ENCODE data around the gene IKBKG. TPM values are rescaled to one million over a fixed set of nuclear protein-coding genes. Genes with fewer than 3 reads are reported as not detected.
"Not testable (repeated sequence)": the region's sequence is repeated elsewhere in the genome, so short reads cannot be mapped to it uniquely, and the experiment has no call there.

IKBKG gene
- total RNA-seq, 1 donor from 2014 or later: 10.3 TPM

DNA sequence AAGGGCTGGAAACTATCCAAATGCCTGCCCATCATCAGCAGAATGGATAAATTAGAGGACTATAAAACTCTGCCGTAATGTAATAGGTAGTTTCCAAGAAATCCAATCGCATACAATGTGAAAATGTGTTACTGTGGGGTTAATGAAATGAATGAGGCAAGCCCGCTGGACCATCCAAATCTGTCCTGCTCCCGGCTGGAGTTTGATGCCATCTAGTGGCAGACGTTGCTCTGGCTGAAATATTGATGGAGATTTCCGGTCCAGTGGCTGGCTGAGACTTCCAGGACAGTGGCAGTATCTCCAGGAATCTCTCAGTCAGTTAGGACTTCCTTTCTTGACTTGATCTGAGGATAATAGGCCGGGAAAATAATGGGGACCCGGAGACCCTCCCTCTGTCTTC lies 35.6 kb downstream of the IKBKG start:
- FAIRE-seq; H3K36me3 ChIP-seq (ENCODE audit: control insufficient read depth, insufficient read depth, low read length); H3K4me3 ChIP-seq (ENCODE audit: low read depth, low read length); DNase-seq (ENCODE audit: low read depth); H3K27me3 ChIP-seq (ENCODE audit: control insufficient read depth, insufficient read depth, low read length): not testable (repeated sequence)

DNA sequence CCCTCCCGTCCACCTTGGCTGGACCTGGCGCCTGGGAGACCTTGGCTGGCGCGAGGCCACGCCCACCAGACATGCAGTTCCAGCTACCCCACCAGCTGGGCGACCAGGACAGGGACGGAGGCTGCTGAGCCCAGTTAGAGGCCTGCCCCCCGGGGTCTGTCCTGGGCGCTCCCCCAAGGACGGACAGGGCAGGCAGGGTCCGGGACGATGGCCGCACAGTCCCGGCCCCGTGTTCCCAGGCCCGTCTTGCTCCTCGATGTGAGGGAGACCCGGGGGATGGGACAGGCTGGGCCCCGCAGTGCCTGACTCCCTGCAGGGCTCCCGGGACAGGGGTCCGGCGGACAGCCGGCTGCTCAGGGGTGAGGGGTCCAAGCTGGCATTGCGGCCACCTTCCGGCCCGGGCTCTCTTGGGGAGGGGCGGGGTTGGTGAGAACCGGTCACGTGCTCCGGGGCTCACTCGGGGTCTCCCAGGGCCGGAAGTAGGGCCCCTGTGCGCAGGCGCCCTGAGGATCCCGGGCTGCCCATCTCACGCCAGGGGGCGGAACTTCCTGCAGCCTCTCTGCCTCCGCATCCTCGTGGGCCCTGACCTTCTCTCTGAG lies 37.3 kb downstream of the IKBKG start, which contains the start of gene CTAG1A:
Gene CTAG1A (plus strand): TSS at position 549 of the 599 bp plus-strand sequence. CDS start 74 bp downstream, outside the sequence.
- DNase-seq (ENCODE audit: low read depth); H3K4me3 ChIP-seq (ENCODE audit: low read depth, low read length); FAIRE-seq; H3K27me3 ChIP-seq (ENCODE audit: control insufficient read depth, insufficient read depth, low read length); H3K36me3 ChIP-seq (ENCODE audit: control insufficient read depth, insufficient read depth, low read length): not testable (repeated sequence)

DNA sequence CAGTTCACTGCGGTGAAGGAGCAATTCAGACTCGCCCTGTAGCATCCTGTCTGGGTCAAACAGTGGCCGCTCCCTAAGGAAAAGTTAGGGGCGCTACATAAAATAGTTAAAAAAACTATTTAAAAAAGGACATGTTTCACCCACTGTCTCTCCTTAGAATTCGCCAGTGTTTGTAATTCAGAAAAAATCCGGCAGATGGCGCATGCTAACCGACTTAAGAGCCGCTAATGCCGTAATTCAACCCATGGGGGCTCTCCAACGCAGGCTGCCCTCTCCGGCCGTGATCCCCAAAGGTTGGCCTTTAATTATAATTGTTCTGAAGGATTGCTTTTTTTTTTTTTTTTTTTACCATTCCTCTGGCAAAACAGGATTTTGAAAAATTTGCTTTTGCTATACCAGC lies 43.0 kb downstream of the IKBKG start:
- DNase-seq (ENCODE audit: low read depth); H3K4me3 ChIP-seq (ENCODE audit: low read depth, low read length); H3K27me3 ChIP-seq (ENCODE audit: control insufficient read depth, insufficient read depth, low read length); FAIRE-seq; H3K36me3 ChIP-seq (ENCODE audit: control insufficient read depth, insufficient read depth, low read length): not testable (repeated sequence)

DNA sequence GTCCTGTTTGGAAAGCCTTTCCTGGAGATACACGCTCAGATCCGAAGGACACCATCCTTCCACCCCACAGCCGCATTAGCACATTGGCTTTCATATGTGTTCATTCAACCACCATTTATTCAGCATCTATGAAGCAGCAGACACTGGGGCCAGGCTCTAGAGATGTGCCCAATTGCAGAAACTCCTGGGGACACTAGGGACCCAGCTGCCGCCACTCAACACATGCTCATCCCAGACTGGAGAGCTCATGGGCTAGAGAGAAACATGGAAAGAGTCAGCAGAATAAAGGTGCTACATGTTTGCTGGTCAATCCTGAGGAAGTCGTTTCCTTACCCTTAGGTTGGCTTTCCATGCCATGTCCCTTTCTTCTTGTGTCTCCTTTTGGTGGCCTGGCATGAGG lies 45.1 kb downstream of the IKBKG start:
- Histone ChIP-seq H3K4me3 (ENCODE audit: low read depth, low read length) (no peak overlapping the region), H3K27me3 (ENCODE audit: control insufficient read depth, insufficient read depth, low read length) (no peaks in the 10 kb centered on the region), H3K36me3 (ENCODE audit: control insufficient read depth, insufficient read depth, low read length) (no peaks in the 10 kb centered on the region)
- TF ChIP-seq, protein P1, sequence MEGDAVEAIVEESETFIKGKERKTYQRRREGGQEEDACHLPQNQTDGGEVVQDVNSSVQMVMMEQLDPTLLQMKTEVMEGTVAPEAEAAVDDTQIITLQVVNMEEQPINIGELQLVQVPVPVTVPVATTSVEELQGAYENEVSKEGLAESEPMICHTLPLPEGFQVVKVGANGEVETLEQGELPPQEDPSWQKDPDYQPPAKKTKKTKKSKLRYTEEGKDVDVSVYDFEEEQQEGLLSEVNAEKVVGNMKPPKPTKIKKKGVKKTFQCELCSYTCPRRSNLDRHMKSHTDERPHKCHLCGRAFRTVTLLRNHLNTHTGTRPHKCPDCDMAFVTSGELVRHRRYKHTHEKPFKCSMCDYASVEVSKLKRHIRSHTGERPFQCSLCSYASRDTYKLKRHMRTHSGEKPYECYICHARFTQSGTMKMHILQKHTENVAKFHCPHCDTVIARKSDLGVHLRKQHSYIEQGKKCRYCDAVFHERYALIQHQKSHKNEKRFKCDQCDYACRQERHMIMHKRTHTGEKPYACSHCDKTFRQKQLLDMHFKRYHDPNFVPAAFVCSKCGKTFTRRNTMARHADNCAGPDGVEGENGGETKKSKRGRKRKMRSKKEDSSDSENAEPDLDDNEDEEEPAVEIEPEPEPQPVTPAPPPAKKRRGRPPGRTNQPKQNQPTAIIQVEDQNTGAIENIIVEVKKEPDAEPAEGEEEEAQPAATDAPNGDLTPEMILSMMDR (IDR thresholded peaks at IDR 0.05; ENCODE audit: insufficient read depth, low read length, severe bottlenecking): no peak
- DNase-seq (ENCODE audit: low read depth) (no peak), FAIRE-seq (no peak)

DNA sequence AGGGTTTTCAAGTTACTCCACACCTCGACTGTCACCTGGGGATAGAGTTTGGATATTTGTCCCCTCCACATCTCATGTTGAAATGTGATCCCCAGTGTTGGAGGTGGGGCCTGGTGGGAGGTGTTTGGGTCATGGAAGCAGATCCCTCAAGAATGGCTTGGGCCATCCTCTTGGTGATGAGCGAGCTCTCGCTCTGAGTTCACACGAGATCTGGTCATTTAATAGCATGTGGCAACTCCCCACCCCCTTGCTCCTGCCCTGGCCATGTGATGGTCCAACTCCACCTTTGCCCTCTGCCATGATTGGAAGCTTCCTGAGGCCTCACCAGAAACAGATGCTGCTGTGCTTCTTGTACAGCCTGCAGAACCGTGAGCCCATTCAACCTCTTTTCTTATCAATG lies 45.8 kb downstream of the IKBKG start:
- no peak for DNase-seq (ENCODE audit: low read depth)
- H3K27me3 ChIP-seq (ENCODE audit: control insufficient read depth, insufficient read depth, low read length): no peaks in the 10 kb centered on the region
- no peaks in the 10 kb centered on the region for H3K36me3 ChIP-seq (ENCODE audit: control insufficient read depth, insufficient read depth, low read length)
- FAIRE-seq: no peak
- TF ChIP-seq, protein P1 (IDR thresholded peaks at IDR 0.05; ENCODE audit: insufficient read depth, low read length, severe bottlenecking): no peak
- no peak overlapping the region for H3K4me3 ChIP-seq (ENCODE audit: low read depth, low read length)

DNA sequence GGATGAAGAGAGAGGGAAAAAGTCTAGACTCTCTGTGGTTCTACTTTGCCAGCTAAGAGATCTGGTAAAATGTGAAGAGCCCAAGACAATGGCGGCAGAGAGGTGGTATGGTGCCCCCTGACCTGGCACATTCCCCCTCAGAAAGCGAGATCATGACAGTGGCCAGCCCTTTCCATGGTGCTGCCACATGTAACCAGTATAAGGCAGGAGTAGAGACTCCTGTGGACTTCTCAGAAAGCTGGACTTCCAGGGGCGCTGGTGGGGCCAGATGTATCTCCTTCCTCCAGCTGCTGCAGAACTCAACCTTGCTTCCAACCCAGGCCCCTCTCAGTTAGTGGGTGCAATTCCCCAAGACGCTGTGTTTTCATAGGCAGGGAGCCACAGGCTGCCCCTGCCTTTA lies 47.1 kb downstream of the IKBKG start:
- no peak for FAIRE-seq
- H3K4me3 ChIP-seq (ENCODE audit: low read depth, low read length): no peak overlapping the region
- H3K36me3 ChIP-seq (ENCODE audit: control insufficient read depth, insufficient read depth, low read length): no peaks in the 10 kb centered on the region
- TF ChIP-seq, protein P1 (IDR thresholded peaks at IDR 0.05; ENCODE audit: insufficient read depth, low read length, severe bottlenecking): no peak
- no peak for DNase-seq (ENCODE audit: low read depth)
- H3K27me3 ChIP-seq (ENCODE audit: control insufficient read depth, insufficient read depth, low read length): no peaks in the 10 kb centered on the region

DNA sequence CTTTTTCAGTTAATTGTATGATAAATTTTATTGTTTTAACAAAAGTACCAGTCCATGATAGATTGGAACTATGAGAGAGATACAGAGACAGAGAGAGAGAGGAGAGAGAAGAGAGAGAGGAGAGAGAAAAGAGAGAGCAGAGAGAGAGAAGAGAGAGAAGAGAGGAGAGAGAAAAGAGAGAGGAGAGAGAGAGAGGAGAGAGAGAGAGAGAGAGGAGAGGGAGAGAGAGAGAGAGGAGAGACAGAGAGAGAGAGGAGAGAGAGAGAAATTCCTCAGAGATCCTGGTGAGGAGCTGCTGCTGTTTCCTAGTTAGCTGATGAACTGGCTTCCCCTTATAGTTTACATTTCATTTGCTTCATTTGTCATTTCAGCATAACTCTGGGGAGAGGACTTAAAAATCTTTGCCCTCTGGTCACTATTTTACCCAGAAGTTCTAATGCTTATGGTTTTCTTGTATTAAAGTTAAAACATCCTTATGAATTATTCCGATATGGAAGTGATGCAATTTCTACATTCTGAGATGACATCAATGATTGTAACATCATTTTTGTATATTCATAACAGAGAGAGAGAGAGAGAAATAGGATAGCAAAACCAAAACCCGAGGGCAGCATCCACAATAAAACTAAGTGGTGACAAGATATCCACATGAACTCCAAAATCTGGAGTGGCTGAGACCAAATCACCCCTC lies 48.3 kb downstream of the IKBKG start:
- H3K4me3 ChIP-seq (ENCODE audit: low read depth, low read length): no peak overlapping the region
- TF ChIP-seq, protein P1 (IDR thresholded peaks at IDR 0.05; ENCODE audit: insufficient read depth, low read length, severe bottlenecking): no peak
- no peak for DNase-seq (ENCODE audit: low read depth)
- H3K27me3 ChIP-seq (ENCODE audit: control insufficient read depth, insufficient read depth, low read length): no peaks in the 10 kb centered on the region
- no peak for FAIRE-seq
- H3K36me3 ChIP-seq (ENCODE audit: control insufficient read depth, insufficient read depth, low read length): no peaks in the 10 kb centered on the region

Measured in bronchial epithelial cell (primary cell).